Mammary epithelial cell (primary cell): ENCODE data around the gene OR10C1.

ENCODE experiments used
- CTCF ChIP-seq, 2 donors: IDR thresholded peaks in 1 of 2; conservative IDR thresholded peaks in 1 of 2; 2 replicates each; pipeline ENCODE4 v1.5.1; 2011 to 2012; ENCODE audit warnings: inconsistent platforms in 2 of 2, low read length in 2 of 2, mild to moderate bottlenecking in 2 of 2, control low read depth in 1 of 2, low read depth in 1 of 2; ENCODE audit not compliant: insufficient read depth in 1 of 2; ENCODE audit errors: extremely low read depth in 1 of 2
- EZH2 ChIP-seq: IDR thresholded peaks from 2 replicates; pipeline ENCODE4 v1.6.1; 2012; ENCODE audit warnings: low read length, inconsistent platforms, borderline replicate concordance

- no peak for TF ChIP-seq CTCF (conservative IDR thresholded peaks at IDR 0.05 in 1 of 2, IDR thresholded peaks at IDR 0.05 in 1 of 2; ENCODE audit: extremely low read depth in 1 of 2, insufficient read depth in 1 of 2, low read depth in 1 of 2, low read length in 2 of 2)
- TF ChIP-seq EZH2, result no peak
These were observed 14.9 kb upstream of the OR10C1 start for GRCh38 chr6:29424168-29424567.
